HG02970 (cell line): Measurements from ENCODE around the gene SHF.
"Not testable (repeated sequence)": the region's sequence is repeated elsewhere in the genome, so short reads cannot be mapped to it uniquely, and the experiment has no call there.

Experiments
- ATAC-seq: cut with Tn5 transposase; IDR thresholded peaks from one replicate; pipeline ENCODE4 v1.9.1; 2021; ENCODE audit warnings: mild to moderate bottlenecking, moderate library complexity, moderate number of reproducible peaks; ENCODE audit not compliant: unreplicated experiment, low FRiP score

SHF gene

GRCh38 chr15:45148076-45149059, 39.4 kb downstream of the SHF start:
- no peak for ATAC-seq

GRCh38 chr15:45147606-45148005, 40.2 kb downstream of the SHF start:
- no peak for ATAC-seq

DNA sequence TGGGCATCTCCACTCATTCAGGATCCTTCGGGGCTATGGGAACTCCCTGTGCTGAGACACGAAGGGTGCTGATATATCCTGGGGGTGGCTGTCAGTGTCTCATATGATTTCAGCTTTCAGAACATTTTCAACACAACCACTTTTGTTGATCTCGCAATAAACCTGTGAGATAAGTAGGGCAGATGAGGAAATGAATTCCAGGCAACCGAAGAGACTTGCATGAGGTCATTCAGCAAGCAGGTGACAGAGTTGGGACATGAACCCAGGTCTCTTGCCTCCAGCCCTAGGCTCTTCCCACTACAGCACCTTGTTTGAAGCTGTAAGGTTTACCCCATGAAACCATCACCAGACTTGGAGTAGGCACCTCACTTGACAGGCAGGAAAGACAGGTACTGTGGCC, 41.4 kb downstream of the SHF start:
- no peak for ATAC-seq

DNA sequence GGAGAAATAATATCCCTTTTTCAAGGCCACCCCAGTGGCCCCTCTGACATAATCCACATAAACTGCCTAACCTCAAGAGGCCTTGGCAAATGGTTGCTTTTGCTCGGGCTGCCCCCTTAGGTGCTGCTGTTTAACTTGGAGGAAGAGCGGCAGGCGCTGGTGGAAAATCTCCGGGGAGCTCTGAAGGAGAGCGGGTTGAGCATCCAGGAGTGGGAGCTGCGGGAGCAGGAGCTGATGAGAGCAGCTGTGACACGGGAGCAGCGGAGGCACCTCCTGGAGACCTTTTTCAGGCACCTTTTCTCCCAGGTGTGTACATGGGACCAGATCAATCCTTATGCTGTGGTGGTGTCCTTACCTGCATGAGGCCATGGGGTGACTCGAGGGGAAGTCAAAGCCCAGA, 43.0 kb downstream of the SHF start:
- ATAC-seq: no peak

GRCh38 chr15:45143946-45144345, 43.8 kb downstream of the SHF start:
- no peak for ATAC-seq

GRCh38 chr15:45143056-45143455, 44.7 kb downstream of the SHF start:
- ATAC-seq: no peak

GRCh38 chr15:45141386-45141785, 46.4 kb downstream of the SHF start:
- no peak for ATAC-seq

DNA sequence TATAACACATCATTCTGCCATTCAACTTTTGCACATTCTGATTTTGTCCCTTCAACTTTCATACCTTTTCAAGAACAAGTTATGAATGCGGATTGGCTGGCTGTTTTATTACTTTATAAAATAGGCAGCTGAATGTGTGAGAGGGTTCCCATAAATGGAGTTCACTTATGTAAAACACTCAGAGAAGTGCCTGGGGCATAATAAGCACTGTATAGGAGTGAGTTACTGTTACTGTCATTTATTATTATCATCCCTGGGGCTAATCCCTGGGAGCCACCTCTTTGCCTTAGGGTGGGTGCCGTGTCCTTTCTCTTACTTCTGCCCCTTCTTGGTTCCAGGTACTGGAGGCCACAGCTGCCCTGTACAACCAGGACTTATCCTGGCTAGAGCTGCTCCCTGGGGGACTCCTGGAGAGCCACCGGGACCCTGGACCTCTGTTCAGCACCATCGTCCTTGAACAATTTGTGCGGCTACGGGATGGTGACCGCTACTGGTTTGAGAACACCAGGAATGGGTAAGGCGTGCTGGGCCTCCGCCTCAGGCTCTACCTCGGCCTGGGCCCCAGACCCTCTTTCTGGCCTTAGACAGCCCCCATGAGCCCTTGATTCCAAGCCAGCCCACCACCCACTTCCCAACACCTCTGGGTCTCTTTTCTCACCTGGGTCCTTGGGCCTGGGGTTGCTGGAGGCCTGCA, 47.1 kb downstream of the SHF start:
- no peak for ATAC-seq

DNA sequence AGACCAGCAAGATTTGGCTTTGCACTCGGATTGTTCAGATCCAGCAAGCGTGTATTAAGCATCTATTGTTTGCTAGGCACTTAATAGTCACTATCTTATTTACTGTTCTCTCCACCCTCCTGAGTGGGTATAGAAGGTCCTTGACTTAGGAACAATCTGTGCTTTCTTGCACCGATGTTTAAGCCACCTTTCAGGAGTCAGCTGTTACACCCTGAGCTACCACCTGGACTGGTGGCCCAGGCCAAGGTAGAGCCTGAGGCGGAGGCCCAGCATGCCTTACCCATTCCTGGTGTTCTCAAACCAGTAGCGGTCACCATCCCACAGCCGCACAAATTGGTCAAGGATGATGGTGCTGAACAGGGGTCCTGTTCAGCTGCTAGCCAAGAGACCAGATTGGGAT, 48.0 kb downstream of the SHF start:
- no peak for ATAC-seq

DNA sequence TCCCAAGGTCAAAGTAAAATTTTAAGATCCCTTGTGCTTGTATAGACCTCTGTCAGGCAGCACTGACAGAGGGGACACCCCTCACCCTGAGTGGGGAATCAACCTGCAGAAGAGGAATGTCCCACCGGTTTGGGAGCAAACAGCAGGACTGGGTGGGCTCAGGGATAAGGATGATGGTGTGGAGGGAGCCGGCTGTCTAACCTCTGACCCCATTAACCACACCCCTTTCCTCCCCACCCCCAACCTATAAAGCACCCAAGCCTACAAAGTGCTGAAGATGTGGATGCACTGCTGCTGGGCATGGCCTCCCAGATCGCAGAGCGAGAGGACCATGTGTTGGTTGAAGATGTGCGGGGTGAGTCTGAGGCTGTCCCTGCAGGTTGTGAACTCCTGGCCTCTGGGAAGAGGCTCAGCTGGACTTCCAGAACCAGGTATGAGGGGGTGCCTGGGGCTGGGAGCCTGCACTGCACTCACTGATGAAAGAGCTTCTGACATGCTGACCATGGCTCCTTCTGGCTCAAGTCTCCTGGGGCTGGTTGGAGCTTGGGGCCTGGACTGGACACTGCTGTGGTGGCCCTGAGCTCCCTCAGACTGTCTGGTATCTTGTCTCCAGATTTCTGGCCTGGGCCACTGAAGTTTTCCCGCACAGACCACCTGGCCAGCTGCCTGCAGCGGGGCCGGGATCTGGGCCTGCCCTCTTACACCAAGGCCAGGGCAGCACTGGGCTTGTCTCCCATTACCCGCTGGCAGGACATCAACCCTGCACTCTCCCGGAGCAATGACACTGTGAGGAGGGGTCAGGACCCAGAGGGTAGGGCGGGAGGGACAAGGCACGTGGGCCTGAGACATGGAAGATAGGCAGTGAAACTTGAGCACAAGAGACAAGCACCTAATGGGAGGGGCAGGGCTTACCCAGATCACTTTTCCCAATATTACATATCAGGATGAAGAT, 48.7 kb downstream of the SHF start:
- ATAC-seq: no peak

DNA sequence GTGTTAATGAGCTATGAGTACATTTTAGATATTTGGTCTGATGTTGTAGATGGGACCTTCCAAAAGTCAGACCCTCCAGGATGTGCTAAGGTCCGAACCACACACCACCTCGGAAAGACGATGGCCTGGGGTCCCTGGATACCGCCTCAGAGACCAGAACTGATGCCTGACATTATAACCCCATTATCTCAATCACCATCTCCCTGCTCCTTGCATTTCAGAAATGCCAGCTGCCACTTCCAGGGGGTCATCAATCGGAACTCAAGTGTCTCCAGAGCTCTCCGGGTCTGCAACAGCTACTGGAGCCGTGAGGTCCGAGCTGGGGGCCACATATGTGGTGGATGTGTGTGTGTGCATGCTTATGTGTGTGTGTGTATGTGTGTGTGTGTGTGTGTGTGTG, 50.1 kb downstream of the SHF start:
- no peak for ATAC-seq

DNA sequence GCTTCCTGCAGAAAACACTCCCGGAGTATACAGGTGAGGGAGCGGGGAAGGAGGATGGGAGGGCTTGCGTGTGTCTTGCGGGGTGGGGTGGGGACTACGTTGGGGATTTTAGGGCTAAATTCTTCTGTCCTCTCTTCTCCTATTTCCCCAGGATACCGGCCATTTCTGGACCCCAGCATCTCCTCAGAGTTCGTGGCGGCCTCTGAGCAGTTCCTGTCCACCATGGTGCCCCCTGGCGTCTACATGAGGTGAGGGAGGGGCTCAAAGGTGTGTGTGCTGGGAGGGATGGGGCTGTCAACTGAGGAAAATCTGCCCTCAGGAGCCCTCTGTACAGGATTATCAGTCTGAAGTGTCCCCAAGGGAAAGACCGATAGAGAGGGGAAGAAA, 51.4 kb downstream of the SHF start:
- no peak for ATAC-seq

GRCh38 chr15:45135705-45136377, 51.9 kb downstream of the SHF start:
- ATAC-seq: not testable (repeated sequence)

DNA sequence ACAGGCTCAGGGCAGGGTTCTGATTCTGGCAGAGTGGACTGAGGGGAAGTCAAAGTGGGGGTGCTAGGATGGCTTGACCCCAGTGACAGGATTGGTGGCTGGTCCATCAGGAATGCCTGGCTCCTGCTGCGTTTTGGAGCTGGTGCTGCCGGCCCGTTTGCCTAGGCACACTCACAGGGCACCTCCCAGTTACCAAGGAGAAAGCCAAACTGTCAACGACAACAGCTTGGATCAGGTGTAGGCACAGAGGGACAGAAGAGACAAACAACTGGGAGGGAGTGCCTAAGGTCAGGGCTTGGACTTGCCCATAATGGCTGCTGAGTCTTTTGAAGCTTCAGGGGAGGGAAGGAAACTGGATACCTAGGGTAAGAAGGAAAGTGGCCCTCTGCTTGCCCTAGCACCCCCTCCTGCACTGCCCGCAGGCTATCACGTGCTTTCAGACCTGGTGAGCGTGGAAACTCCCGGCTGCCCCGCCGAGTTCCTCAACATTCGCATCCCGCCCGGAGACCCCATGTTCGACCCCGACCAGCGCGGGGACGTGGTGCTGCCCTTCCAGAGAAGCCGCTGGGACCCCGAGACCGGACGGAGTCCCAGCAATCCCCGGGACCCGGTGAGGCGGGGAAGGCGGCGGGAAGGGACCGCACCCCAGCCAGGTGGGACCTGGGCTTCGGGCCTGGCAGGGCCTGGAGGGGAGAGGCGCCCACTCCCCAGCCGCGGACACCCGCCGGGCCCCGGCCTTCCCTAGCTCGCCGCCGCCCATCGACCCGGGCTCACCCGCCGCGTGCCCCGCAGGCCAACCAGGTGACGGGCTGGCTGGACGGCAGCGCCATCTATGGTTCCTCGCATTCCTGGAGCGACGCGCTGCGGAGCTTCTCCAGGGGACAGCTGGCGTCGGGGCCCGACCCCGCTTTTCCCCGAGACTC, 52.8 kb downstream of the SHF start:
- no peak for ATAC-seq

GRCh38 chr15:45134046-45134445, 53.7 kb downstream of the SHF start:
- ATAC-seq: no peak

GRCh38 chr15:45133561-45133920, 54.2 kb downstream of the SHF start:
- ATAC-seq: no peak

- no peak for ATAC-seq
These were observed 54.8 kb downstream of the SHF start for GRCh38 chr15:45132844-45133560.

DNA sequence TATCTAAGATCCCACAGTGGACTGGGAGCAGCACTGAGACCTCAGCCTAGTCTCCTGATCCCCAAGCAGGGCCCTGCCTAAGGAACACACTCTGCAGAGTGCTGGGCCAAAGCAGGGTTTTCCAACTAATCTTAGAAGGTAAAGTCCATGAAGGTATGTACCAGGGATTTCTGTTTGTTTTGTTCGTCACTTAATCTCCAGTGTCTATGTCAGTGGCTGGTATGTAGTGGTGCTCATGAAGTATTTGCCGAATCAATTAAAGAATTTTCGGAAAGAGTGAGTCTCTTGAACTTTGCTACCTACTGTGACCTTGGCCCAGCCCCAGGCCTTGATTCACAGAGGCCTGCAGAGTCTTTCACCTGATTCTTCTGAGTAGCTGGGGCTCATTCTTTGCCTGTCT, 56.3 kb downstream of the SHF start:
- ATAC-seq: no peak
